HTERT RPE-1 (cell line): Measurements from ENCODE around the gene PHTF2.
"Not testable (repeated sequence)": the region's sequence is repeated elsewhere in the genome, so short reads cannot be mapped to it uniquely, and the experiment has no call there.

ENCODE experiments used
- in situ Hi-C: fragments of 300-500 bp; cut with MboI; formaldehyde crosslinking; loops from 4 replicates; pipeline ENCODE4 v1.14.3; 2020; ENCODE audit warnings: low sequenced_read_pairs

The PHTF2 gene

DNA sequence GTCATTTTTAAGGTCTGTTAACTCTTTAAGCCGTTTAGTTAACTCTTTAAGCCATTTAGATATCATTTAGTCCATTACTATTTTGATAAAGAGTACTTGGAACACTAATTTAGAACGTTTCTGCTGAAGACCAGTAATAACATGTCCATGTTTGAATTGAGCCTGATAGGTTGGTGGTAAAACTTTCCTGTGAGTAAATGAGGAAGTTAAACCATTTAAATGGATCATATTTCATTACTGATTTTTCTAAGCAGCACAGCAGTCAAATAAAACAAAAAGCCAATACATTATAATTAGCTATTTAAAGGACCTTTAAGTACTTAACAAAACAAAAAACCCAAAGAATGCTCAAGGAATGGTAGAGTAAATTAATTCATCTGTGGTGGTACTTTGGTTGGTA is 29.4 kb downstream of the PHTF2 start:
- in situ Hi-C loops = no loop called here

GRCh38 chr7:77830649-77831355 is 32.2 kb downstream of the PHTF2 start:
- in situ Hi-C loops = no loop called here

GRCh38 chr7:77831481-77831880 is 32.9 kb downstream of the PHTF2 start:
- in situ Hi-C loops = no loop called here

GRCh38 chr7:77831953-77832352 is 33.4 kb downstream of the PHTF2 start:
- in situ Hi-C loops = no loop called here

DNA sequence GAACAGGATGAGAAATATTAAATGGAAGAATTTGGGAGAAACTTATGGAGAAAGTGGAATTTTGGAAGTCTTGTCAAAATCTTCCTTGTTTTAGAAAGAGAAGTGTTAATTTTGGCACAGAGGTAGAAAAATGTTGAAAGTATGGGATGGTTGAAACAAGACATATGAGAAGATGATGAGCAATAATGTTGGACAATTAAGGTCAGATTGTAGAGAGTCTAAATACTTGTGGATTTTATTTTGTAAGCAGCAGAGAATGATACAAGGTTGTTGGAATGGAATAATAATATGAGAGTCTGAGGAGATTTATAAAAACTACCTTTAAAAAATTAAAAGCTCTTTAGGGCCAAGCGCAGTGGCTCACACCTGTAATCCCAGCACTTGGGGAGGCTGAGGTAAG is 34.6 kb downstream of the PHTF2 start:
- in situ Hi-C loops = no loop called here

DNA sequence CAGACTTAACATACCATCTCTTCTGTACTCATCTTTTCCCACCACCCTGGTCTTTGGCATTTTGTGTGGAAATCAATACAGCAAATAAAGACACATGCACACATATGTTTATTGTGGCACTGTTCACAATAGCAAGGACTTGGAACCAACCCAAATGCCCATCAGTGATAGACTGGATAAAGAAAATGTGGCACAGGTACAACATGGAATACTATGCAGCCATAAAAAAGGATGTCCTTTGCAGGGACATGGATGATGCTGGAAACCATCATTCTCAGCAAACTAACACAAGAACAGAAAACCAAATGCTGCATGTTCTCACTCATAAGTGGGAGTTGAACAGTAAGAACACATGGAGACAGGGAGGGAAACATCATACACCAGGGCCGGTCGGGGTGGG is 37.9 kb downstream of the PHTF2 start:
- in situ Hi-C loops = not testable (repeated sequence)

DNA sequence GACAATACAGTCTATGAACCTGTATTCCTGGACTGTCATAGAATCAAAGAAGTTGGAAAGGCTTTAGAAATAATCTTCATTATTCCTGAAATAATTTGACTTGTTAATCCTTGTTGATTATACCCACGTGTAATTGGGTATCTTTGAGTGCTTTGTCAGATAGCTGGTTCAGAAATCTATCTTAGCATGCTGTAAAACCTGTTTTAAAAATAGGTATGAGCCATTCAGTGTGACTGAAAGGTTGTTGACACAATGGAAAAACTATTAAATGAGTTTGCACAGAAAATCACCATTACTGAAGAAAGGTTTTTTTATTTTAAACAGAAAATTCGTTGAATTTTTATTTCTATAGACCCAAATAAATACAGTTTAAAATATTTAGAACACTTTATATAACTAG is 38.7 kb downstream of the PHTF2 start:
- in situ Hi-C loops = no loop called here

GRCh38 chr7:77837966-77838365 is 39.4 kb downstream of the PHTF2 start:
- in situ Hi-C loops = no loop called here

GRCh38 chr7:77838929-77839491 is 40.4 kb downstream of the PHTF2 start:
- in situ Hi-C loops = no loop called here

GRCh38 chr7:77839919-77840318 is 41.3 kb downstream of the PHTF2 start:
- in situ Hi-C loops = no loop called here

DNA sequence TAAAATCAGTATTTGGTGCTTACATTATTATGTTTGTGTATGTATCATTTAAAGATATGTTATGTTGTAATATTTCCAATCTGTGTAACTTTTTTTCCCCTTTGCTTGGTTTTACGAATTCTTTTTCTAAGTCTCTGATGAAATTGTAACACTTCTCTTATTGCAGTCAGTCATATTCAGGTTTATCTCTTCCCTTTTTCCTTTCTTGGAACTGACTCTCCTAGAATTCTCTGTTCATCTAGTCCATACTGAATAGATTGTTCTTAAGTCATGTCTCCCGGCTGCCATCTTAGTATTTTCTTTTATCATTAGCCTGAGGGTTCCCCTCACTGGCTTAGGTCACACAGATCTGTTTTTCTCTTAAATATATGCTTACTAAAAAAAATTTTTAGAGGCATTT is 44.6 kb downstream of the PHTF2 start:
- in situ Hi-C loops = no loop called here

DNA sequence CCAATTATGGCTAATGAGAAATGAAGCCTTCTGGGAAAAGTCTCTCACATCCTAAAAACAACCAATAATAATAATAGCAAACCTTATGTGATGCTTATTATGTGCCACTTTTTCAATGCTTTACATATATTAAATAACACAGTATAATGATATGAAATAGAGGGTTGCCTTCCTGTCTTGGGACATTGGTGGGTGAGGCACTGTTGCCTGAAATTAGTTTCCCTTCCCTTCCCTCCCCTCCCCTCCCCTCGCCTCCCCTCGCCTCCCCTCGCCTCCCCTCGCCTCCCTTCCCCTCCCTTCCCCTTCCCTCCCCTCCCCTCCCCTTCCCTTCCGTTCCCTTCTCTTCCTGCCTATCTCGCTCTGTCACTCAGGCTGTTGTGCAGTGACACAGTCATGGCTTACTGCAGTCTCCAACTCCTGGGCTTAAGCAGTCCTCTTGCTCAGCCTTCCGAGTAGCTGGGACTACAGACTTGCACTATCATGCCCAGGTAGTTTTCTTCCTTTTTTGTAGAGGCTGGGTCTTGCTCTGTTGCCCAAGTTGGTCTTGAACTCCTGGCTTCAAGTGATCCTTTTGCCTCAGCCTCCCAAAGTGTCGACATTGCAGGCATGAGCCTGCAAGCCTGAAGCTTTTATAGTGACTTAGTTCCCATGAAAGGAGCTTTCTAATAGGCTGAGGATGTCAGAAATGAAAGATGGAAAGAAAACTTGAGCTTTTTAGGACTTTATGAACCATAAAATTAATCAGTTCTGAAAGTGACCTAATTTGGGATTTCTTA is 47.9 kb downstream of the PHTF2 start:
- in situ Hi-C loops = no loop called here

DNA sequence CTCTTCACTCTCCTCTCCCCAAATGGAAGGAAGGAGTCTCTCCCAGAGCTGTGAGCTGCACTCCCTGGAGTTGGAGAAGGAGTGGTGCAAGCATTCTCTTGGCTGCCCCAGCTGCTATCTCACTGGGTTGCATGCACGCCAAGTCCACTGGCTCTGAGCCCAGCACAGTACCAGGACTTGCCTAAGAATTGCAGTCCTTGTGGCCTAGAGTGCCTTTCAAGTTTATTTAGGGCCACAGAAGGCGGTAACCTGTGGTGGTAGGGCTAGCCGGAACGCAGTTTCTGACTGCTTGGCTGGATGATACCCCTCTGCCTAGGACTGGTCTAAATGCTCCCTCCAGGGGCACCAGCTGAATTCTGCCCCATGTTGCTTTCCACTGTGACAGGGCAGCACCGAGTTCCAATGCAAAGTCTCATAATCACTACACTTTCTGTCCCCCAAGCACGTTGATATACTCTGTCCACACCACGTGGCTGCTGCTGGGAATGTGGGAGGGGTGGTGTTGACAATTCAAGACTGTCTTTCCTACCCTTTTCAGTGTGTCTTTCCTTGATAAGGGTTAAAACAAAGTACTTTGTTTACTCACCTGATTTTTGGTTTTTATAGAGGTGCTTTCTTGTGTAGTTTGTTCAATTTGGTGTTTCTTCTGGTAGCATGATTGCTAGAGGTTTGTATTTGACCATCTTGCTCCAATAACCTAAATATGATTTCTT is 57.0 kb downstream of the PHTF2 start:
- in situ Hi-C loops = no loop called here

GRCh38 chr7:77858278-77858677 is 59.7 kb downstream of the PHTF2 start:
- in situ Hi-C loops = no loop called here

GRCh38 chr7:77859343-77859742 is 60.8 kb downstream of the PHTF2 start:
- in situ Hi-C loops = no loop called here

GRCh38 chr7:77862691-77863090 is 64.1 kb downstream of the PHTF2 start:
- in situ Hi-C loops = no loop called here

DNA sequence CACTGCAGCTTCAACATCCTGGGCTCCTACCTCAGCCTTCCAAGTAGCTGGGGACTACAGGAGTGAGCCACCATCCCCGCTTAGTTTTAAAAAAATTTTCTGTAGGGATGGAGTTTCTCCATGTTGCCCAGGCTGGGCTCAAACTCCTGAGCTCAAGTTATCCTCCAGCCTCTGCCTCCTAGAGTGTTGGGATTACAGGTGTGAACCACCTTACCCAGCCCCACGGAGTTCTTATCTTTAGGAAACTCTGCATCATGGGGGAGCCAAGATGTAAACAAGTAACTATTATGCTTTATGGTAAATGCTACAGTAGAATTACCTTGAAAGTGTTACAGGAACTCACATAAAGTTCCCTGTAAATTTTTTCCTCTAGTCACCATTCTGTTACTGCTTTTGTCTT is 65.3 kb downstream of the PHTF2 start:
- in situ Hi-C loops = no loop called here

GRCh38 chr7:77866370-77866769 is 67.8 kb downstream of the PHTF2 start:
- in situ Hi-C loops = no loop called here

DNA sequence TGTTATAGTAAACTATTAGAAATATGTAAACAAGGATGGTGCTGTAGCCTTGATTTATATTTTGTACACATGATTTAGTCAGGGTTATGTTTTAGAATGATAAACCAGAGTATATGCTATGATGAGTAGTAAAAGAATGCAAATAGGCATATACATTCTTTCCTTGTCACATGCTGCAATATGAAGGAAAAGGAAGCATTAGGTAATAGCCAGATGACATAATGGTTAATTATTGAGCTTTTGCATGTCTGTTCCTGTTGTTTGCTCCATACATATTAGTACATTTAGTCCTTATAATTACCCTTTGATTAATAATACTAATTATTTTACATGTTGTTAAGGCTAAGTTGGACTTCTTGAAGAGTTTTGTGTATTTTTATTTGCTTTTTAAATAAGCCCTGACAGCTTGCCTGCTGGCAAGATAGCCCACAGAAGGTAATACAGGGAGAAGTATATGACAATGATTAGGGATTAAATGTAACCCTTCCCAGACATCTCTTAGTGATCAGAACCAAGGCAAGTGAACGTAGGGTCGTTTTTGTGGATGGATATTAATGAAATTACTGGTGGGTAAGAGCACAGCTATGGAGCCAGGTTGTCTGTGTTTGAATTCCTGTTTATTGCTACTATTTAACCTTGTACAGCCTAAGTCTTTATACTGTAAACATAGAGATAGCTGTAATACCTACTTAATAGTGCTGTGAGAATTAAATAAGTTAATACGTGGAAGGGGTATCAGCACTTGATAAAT is 68.4 kb downstream of the PHTF2 start:
- in situ Hi-C loops = no loop called here

DNA sequence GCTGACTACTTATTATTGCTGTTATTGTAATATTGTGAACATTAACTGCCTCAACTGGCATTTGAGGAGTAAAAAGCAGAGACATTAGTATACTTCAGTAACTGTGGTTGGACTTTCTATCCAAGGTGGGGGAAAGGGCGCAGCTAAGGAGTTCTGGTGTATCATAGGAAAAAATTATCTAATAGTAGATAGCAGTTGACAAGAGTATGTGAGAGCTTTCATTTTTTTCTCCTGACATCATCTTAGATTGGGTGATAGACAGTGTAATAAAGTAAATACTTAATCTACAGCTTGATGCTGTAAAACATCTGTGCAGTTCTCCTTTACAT is 68.9 kb downstream of the PHTF2 start:
- in situ Hi-C loops = no loop called here

GRCh38 chr7:77872256-77872655 is 73.7 kb downstream of the PHTF2 start:
- in situ Hi-C loops = not testable (repeated sequence)
